CD8-positive, alpha-beta memory T cell (primary cell): Measurements from ENCODE around the gene ACKR1. TPM values are rescaled to one million over a fixed set of nuclear protein-coding genes. Genes with fewer than 3 reads are reported as not detected.
A peak's percentile ranks its signal among the peaks of the same experiment; 100 is the strongest.

Experiments
- CTCF ChIA-PET: fragments of 350-600 bp; sonication (Branson Sonifier 250); formaldehyde crosslinking; loops from one replicate; lab custom pipeline; 2021; ENCODE audit warnings: antibody characterized with exemption; lab: Charles Lee
- POLR2A ChIA-PET: fragments of 350-600 bp; sonication (Branson Sonifier 250); formaldehyde crosslinking; loops from one replicate; lab custom pipeline; 2021; ENCODE audit warnings: antibody characterized with exemption; lab: Charles Lee
- DNase-seq, 5 donors: peaks; one replicate each; pipeline versions ENCODE4 v3.0.0 to v3.0.0-alpha.2; 2020 to 2022; ENCODE audit warnings: mixed read lengths in 1 of 5
- H3K27ac ChIP-seq: one replicate; pipeline ENCODE4 v1.7.0; 2013; ENCODE audit warnings: low read depth, mild to moderate bottlenecking, low read length, moderate library complexity
- H3K27me3 ChIP-seq: 2 replicates; pipeline ENCODE4 v1.7.0; 2013; ENCODE audit warnings: low read length, mild to moderate bottlenecking; ENCODE audit not compliant: insufficient read depth, poor library complexity, severe bottlenecking
- H3K36me3 ChIP-seq: 2 replicates; pipeline ENCODE4 v1.7.0; 2013; ENCODE audit warnings: mild to moderate bottlenecking, low read length, moderate library complexity; ENCODE audit not compliant: insufficient read depth
- H3K4me1 ChIP-seq: 2 replicates; pipeline ENCODE4 v1.7.0; 2013; ENCODE audit warnings: mild to moderate bottlenecking, low read length, moderate library complexity; ENCODE audit not compliant: insufficient read depth
- H3K4me3 ChIP-seq: 2 replicates; pipeline ENCODE4 v1.7.0; 2013; ENCODE audit warnings: mild to moderate bottlenecking, low read length
- H3K9me3 ChIP-seq: 2 replicates; pipeline ENCODE4 v1.7.0; 2013; ENCODE audit warnings: mild to moderate bottlenecking, low read length
- H3K27ac Mint-ChIP-seq, 8 donors: one replicate each; pipeline ENCODE4 v1.8.0; 2020 to 2021; ENCODE audit warnings: mixed read lengths in 8 of 8, mild to moderate bottlenecking in 6 of 8, inconsistent platforms in 3 of 8, moderate library complexity in 3 of 8
- H3K27me3 Mint-ChIP-seq, 2 donors: one replicate each; pipeline ENCODE4 v1.8.0; 2020 to 2021; ENCODE audit warnings: mixed read lengths in 2 of 2, mild to moderate bottlenecking in 1 of 2, moderate library complexity in 1 of 2
- H3K36me3 Mint-ChIP-seq, 3 donors: one replicate each; pipeline ENCODE4 v1.8.0; 2020 to 2021; ENCODE audit warnings: mixed read lengths in 3 of 3, inconsistent platforms in 1 of 3, mild to moderate bottlenecking in 1 of 3
- H3K4me1 Mint-ChIP-seq, 3 donors: one replicate each; pipeline ENCODE4 v1.8.0; 2020 to 2021; ENCODE audit warnings: mixed read lengths in 3 of 3, inconsistent platforms in 1 of 3, mild to moderate bottlenecking in 1 of 3
- H3K4me3 Mint-ChIP-seq, 7 donors: one replicate each; pipeline ENCODE4 v1.8.0; 2020 to 2021; ENCODE audit warnings: mixed read lengths in 7 of 7, mild to moderate bottlenecking in 6 of 7, moderate library complexity in 4 of 7, inconsistent platforms in 2 of 7
- H3K9me3 Mint-ChIP-seq, 5 donors: one replicate each; pipeline ENCODE4 v1.8.0; 2020 to 2022; ENCODE audit warnings: mixed read lengths in 5 of 5, mild to moderate bottlenecking in 3 of 5, moderate library complexity in 2 of 5, inconsistent platforms in 1 of 5
- polyA plus RNA-seq: library from polyadenylated mRNA; unstranded; fragments of 300-500 nt; fragmentation: Illumina TruSeq; gene quantifications from one replicate; pipeline ENCODE4 v1.2.3, GENCODE V29; 2021
- total RNA-seq, 2 experiments: library from RNA; stranded (reverse); gene quantifications; one replicate each; pipeline ENCODE4 v1.2.3, GENCODE V29; 2021

ACKR1 gene
- total and polyA plus RNA-seq, 3 experiments from 2014 or later: not detected

DNA sequence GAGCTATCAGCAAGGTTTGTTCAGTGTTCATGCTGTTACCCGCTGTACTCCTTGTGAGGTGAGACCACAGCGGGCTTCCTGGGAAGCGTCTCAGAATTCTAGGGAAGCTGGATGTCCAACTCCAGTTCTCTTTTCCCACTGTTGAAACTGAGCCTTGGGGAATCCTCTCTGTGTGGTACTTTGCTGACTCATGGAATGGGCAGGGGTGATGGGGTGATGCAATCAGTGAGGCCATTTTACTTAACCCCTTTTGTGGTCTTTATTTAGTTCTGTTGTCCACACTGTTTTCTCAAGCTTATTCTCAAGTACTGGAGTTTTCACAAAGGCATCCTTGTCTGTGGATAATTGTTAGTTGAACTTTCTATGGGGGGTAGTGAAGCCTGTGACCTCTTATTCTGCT, 42.6 kb downstream of the ACKR1 start:
- no peak for DNase-seq

DNA sequence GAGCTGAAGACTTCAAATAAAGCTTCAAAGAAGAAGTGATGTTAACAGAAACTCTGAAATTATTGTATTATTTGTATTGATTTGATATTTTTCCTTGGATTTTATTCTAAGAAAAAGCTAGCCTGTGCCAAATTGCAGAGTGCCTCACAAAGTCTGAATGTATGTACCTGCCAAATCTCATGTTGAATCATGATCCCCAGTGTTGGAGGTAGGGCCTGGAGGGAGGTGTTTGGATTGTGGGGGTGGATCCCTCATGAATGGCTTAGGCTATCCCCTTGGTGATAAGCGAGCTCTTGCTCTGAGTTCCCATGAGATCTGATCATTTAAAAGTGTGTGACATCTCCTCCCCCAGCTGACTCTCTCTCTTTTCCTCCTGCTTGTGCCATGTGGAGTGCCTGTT, 43.6 kb downstream of the ACKR1 start:
- Mint-ChIP-seq H3K27ac (no peak overlapping the region), H3K27me3 (peaks cover 28 to 68% of the 10 kb centered on the region in 2 donors)

More for the DNA sequence above, 42.6 kb downstream of the ACKR1 start:
- Histone ChIP-seq H3K27ac (no peak overlapping the region), H3K4me3 (no peak overlapping the region), H3K4me1 (no peaks in the 10 kb centered on the region), H3K27me3 (peaks cover 5% of the 10 kb centered on the region), H3K9me3 (no peaks in the 10 kb centered on the region), H3K36me3 (no peaks in the 10 kb centered on the region)
- Mint-ChIP-seq H3K4me3 (no peak overlapping the region), H3K9me3 (peaks cover 3 to 16% (median 7%) of the 10 kb centered on the region in 5 donors), H3K4me1 (no peaks in the 10 kb centered on the region), H3K36me3 (no peaks in the 10 kb centered on the region), H3K27ac (no peak overlapping the region), H3K27me3 (peaks cover 22 to 67% of the 10 kb centered on the region in 2 donors)
- ChIA-PET POLR2A (no interaction called here), CTCF (interaction anchor here (1.2 kb wide), 1 partner anchor 34 kb away, joined by 3 read pairs; no protein-coding TSS in a partner anchor)

DNA sequence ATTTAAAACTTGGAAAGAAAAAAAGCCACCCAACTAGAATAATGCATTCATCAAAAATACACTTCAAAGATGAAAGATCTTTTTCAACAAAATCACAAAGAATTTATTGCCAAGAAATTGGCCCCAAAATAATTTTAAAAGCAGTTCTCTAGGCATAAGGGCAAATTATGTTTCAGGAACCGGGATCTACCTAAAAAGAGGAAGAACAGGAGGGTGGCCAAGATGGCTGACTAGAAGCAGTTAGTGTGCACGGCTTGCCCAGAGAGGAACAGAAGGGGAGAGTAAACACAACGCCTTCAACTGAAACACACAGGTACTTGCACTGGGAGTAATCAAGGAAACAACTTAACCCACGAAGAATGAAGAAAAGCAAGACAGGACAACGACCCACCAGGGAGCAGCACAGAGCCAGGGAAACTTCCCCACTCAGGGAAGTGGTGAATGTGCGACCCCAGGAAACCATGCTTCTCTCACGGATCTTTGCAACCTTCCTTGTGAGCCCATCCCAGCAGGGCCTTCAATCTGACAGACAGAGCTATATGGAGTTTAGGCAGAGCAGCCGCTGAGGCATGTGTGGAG, 46.1 kb downstream of the ACKR1 start:
- no peak overlapping the region for H3K4me3 Mint-ChIP-seq
- H3K9me3 Mint-ChIP-seq: peaks cover 0 to 10% (median 4%) of the 10 kb centered on the region in 5 donors
- peak overlapping the region in 1 of 8 donors; percentile 79 for H3K27ac Mint-ChIP-seq
- peaks cover 5% of the 10 kb centered on the region for H3K27me3 ChIP-seq
- H3K4me1 Mint-ChIP-seq: no peaks in the 10 kb centered on the region
- POLR2A ChIA-PET: no interaction called here
- no peaks in the 10 kb centered on the region for H3K9me3 ChIP-seq
- CTCF ChIA-PET: no interaction called here
- DNase-seq: no peak
- H3K27me3 Mint-ChIP-seq: peaks cover 31 to 55% of the 10 kb centered on the region in 2 donors
- H3K36me3 Mint-ChIP-seq: no peaks in the 10 kb centered on the region
- no peak overlapping the region for H3K27ac ChIP-seq
- H3K4me3 ChIP-seq: no peak overlapping the region
- no peaks in the 10 kb centered on the region for H3K4me1 ChIP-seq
- H3K36me3 ChIP-seq: no peaks in the 10 kb centered on the region

More for the DNA sequence above, 43.6 kb downstream of the ACKR1 start:
- POLR2A ChIA-PET: no interaction called here
- no peak overlapping the region for H3K4me3 Mint-ChIP-seq
- CTCF ChIA-PET: interaction anchor here (1.1 to 1.2 kb wide), 2 partner anchors 31 to 35 kb away, joined by 3 read pairs; no protein-coding TSS in a partner anchor
- DNase-seq: no peak
- H3K36me3 ChIP-seq: no peaks in the 10 kb centered on the region
- H3K27me3 ChIP-seq: peaks cover 5% of the 10 kb centered on the region
- no peaks in the 10 kb centered on the region for H3K4me1 Mint-ChIP-seq
- H3K4me3 ChIP-seq: no peak overlapping the region
- no peaks in the 10 kb centered on the region for H3K4me1 ChIP-seq
- no peaks in the 10 kb centered on the region for H3K9me3 ChIP-seq
- no peaks in the 10 kb centered on the region for H3K36me3 Mint-ChIP-seq
- H3K27ac ChIP-seq: no peak overlapping the region
- H3K9me3 Mint-ChIP-seq: peaks cover 0 to 10% (median 6%) of the 10 kb centered on the region in 5 donors

Other genes starting within 250 kb of the ACKR1 start
- 100 to 1,000 TPM; 175 to 186 TPM for gene IFI16, start 195.0 kb upstream of the ACKR1 start, total RNA-seq
- 126 TPM for gene IFI16, start 195.0 kb upstream of the ACKR1 start, polyA plus RNA-seq
- gene AIM2, start 128.1 kb upstream of the ACKR1 start, total RNA-seq: 10 to 100 TPM; 41.1 to 42.3 TPM
- 3.7 TPM for gene AIM2, start 128.1 kb upstream of the ACKR1 start, polyA plus RNA-seq
- gene CADM3, start 33.3 kb upstream of the ACKR1 start, total RNA-seq: not detected
- gene CADM3, start 33.3 kb upstream of the ACKR1 start, polyA plus RNA-seq: not detected
- gene FCER1A, start 97.5 kb downstream of the ACKR1 start, total RNA-seq: not detected
- gene FCER1A, start 97.5 kb downstream of the ACKR1 start, polyA plus RNA-seq: not detected
- not detected for gene OR10J4, start 227.3 kb downstream of the ACKR1 start, total RNA-seq
- gene OR10J4, start 227.3 kb downstream of the ACKR1 start, polyA plus RNA-seq: not detected
- not detected for gene OR10J1, start 234.8 kb downstream of the ACKR1 start, total RNA-seq
- gene OR10J1, start 234.8 kb downstream of the ACKR1 start, polyA plus RNA-seq: not detected